Activated CD8-positive, alpha-beta memory T cell treated with anti-CD3 and anti-CD28 coated beads, Interleukin-2, amount 10 ng/mL, durations not matched to agents 7 days and 5 days (primary cell): Measurements from ENCODE around the gene CMTR1. TPM values are rescaled to one million over a fixed set of nuclear protein-coding genes. Genes with fewer than 3 reads are reported as not detected.

Source experiments
- ATAC-seq: fragments of 150-1000 bp; cut with Tn5 transposase; one replicate; pipeline ENCODE4 v1.10.0; 2021; ENCODE audit warnings: moderate library complexity
- CTCF ChIA-PET: fragments of 350-600 bp; sonication (Branson Sonifier 250); formaldehyde crosslinking; loops from one replicate; lab custom pipeline; 2021; ENCODE audit warnings: antibody characterized with exemption; lab: Charles Lee
- DNase-seq: peaks from one replicate; pipeline ENCODE4 v3.0.0-alpha.2; 2020
- H3K27ac Mint-ChIP-seq: one replicate; pipeline ENCODE4 v1.8.0; 2021; ENCODE audit warnings: mild to moderate bottlenecking, mixed read lengths
- H3K27me3 Mint-ChIP-seq: one replicate; pipeline ENCODE4 v1.8.0; 2021; ENCODE audit warnings: mixed read lengths
- H3K36me3 Mint-ChIP-seq: one replicate; pipeline ENCODE4 v1.8.0; 2021; ENCODE audit warnings: mild to moderate bottlenecking, mixed read lengths
- H3K4me1 Mint-ChIP-seq: one replicate; pipeline ENCODE4 v1.8.0; 2021; ENCODE audit warnings: mixed read lengths
- H3K4me3 Mint-ChIP-seq: one replicate; pipeline ENCODE4 v1.8.0; 2021; ENCODE audit warnings: mild to moderate bottlenecking, moderate library complexity, mixed read lengths
- H3K9me3 Mint-ChIP-seq: one replicate; pipeline ENCODE4 v1.8.0; 2022; ENCODE audit warnings: low read depth, mixed read lengths
- total RNA-seq, 2 experiments: library from RNA; stranded (reverse); gene quantifications; one replicate each; pipeline ENCODE4 v1.2.3, GENCODE V29; 2021

Gene CMTR1
- total RNA-seq, 2 experiments from 2014 or later = 83.9 to 120 TPM

- CTCF ChIA-PET = interaction anchor here (1.0 to 1.5 kb wide), 3 partner anchors 11 to 209 kb away, joined by 3 to 8 read pairs (median 5); no protein-coding TSS in a partner anchor
- Mint-ChIP-seq H3K27ac (no peak overlapping the region), H3K27me3 (no peaks in the 10 kb centered on the region), H3K4me3 (no peak overlapping the region), H3K36me3 (peaks cover 9% of the 10 kb centered on the region), H3K9me3 (no peaks in the 10 kb centered on the region), H3K4me1 (peaks cover 10% of the 10 kb centered on the region)
- no peak for ATAC-seq
- DNase-seq = no peak
These were observed 50.4 kb downstream of the CMTR1 start for GRCh38 chr6:37483252-37483901.

- CTCF ChIA-PET = interaction anchor here (0.7 to 2.2 kb wide), 10 partner anchors 11 to 208 kb away, joined by 3 to 20 read pairs (median 4); no protein-coding TSS in a partner anchor
- ATAC-seq (peak; percentile 88), DNase-seq (peak; percentile 76)
- H3K4me3 Mint-ChIP-seq = no peak overlapping the region
- H3K27ac Mint-ChIP-seq = no peak overlapping the region
- H3K27me3 Mint-ChIP-seq = no peaks in the 10 kb centered on the region
- H3K36me3 Mint-ChIP-seq = peaks cover 9% of the 10 kb centered on the region
- peaks cover 15% of the 10 kb centered on the region for H3K4me1 Mint-ChIP-seq
- no peaks in the 10 kb centered on the region for H3K9me3 Mint-ChIP-seq
These were observed 51.1 kb downstream of the CMTR1 start for GRCh38 chr6:37483917-37484785.

- CTCF ChIA-PET = interaction anchor here (0.7 to 2.2 kb wide), 8 partner anchors 10 to 207 kb away, joined by 3 to 20 read pairs (median 4); no protein-coding TSS in a partner anchor
- H3K27ac Mint-ChIP-seq = no peak overlapping the region
- peaks cover 9% of the 10 kb centered on the region for H3K36me3 Mint-ChIP-seq
- H3K4me3 Mint-ChIP-seq = no peak overlapping the region
- DNase-seq = no peak
- no peaks in the 10 kb centered on the region for H3K27me3 Mint-ChIP-seq
- ATAC-seq = no peak
- H3K4me1 Mint-ChIP-seq = peaks cover 17% of the 10 kb centered on the region
- no peaks in the 10 kb centered on the region for H3K9me3 Mint-ChIP-seq
These were observed 51.8 kb downstream of the CMTR1 start for GRCh38 chr6:37484786-37485170.

DNA sequence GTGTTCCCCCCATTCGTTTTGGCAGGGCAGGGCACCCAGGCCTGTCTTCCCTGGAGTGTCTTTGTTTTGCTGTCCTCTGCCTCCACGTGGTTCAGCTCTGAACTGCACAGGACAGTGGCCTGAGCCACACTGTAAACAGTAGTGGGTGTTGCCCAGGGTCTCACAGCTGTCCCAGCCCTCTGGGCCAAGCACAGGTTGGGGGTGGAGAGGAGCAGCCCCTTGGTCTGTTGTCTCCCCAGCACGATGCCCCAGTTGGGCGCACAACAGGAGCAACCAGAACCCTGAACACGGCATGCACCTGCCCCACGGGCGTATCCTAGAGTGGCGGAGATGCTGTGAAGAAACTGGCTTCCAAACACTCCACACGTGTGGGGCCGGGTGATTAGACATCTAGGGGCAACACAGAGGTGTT is 52.3 kb downstream of the CMTR1 start:
- Mint-ChIP-seq H3K4me3 (no peak overlapping the region), H3K9me3 (no peaks in the 10 kb centered on the region), H3K36me3 (peaks cover 9% of the 10 kb centered on the region), H3K27me3 (no peaks in the 10 kb centered on the region), H3K4me1 (peaks cover 22% of the 10 kb centered on the region), H3K27ac (no peak overlapping the region)
- ATAC-seq (no peak), DNase-seq (no peak)
- CTCF ChIA-PET = interaction anchor here (0.7 to 2.2 kb wide), 8 partner anchors 10 to 207 kb away, joined by 3 to 20 read pairs (median 4); no protein-coding TSS in a partner anchor

DNA sequence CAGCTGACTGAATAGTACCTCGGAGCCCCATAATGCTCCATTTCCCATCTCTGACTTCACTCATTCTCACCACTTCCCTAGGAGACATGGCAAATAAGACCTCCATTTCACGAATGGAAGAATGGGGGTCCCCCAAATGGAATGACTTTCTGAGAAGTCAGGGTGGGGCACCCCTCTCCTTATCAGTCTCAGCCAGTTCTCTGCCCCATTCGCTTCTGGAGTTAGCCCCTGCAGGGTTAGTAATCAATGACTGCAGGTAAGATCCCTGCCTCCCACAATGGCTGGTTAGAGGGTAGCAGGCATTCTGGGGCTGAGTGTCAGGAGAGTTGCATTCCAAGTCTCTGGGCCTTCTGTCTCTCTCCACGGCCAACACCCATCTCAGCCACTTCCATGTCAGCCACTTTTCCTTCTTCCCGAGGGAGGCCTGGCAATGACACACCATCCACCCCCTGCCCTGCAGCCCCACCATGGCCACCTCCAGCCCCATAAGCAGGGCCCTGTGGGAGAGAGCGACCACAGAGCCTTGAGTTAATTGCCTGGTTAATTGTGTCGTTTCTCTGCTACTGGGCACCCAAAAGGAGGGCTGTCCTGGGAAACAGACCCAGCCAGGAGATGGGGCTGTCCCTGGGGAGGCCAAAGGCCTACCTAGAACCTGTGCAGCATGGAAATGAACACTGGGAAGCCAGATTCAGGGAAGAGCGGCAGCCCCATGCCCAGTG is 53.3 kb downstream of the CMTR1 start:
- no peaks in the 10 kb centered on the region for H3K27me3 Mint-ChIP-seq
- CTCF ChIA-PET = interaction anchor here (1.5 to 2.2 kb wide), 2 partner anchors 65 to 79 kb away, joined by 3 to 20 read pairs; no protein-coding TSS in a partner anchor
- no peak for ATAC-seq
- peaks cover 31% of the 10 kb centered on the region for H3K4me1 Mint-ChIP-seq
- no peak overlapping the region for H3K4me3 Mint-ChIP-seq
- no peak for DNase-seq
- peaks cover 6% of the 10 kb centered on the region for H3K36me3 Mint-ChIP-seq
- H3K9me3 Mint-ChIP-seq = no peaks in the 10 kb centered on the region
- no peak overlapping the region for H3K27ac Mint-ChIP-seq

- no peak for DNase-seq
- no peak overlapping the region for H3K27ac Mint-ChIP-seq
- H3K9me3 Mint-ChIP-seq = no peaks in the 10 kb centered on the region
- no peaks in the 10 kb centered on the region for H3K27me3 Mint-ChIP-seq
- CTCF ChIA-PET = interaction anchor here (1.0 to 3.5 kb wide), 5 partner anchors 15 to 210 kb away, joined by 3 to 16 read pairs (median 3); no protein-coding TSS in a partner anchor
- peaks cover 2% of the 10 kb centered on the region for H3K36me3 Mint-ChIP-seq
- peaks cover 45% of the 10 kb centered on the region for H3K4me1 Mint-ChIP-seq
- H3K4me3 Mint-ChIP-seq = no peak overlapping the region
- ATAC-seq = no peak
These were observed 54.8 kb downstream of the CMTR1 start for GRCh38 chr6:37487591-37488380.

DNA sequence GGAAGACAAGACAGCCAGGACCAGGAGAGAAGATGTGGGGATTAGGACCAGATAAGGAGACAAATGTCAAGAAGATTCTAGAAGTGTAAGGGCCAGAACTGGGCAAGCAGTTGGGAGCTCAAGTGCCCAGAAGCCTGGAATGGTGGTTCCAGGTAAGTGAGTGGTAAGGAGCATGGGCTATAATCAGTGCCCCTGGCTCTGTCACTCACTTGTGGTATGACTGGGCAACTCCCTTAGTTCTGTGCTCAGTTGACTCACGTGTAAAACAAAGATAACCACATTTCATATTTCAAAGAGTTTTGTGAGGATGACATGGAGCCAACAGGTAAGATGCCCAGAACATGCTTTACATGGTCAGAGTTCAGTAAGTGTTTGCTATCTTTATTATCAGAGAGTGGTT is 55.5 kb downstream of the CMTR1 start:
- no peak overlapping the region for H3K4me3 Mint-ChIP-seq
- CTCF ChIA-PET = interaction anchor here (1.0 to 3.5 kb wide), 4 partner anchors 14 to 211 kb away, joined by 3 to 16 read pairs (median 4); no protein-coding TSS in a partner anchor
- DNase-seq = no peak
- H3K4me1 Mint-ChIP-seq = peaks cover 48% of the 10 kb centered on the region
- H3K36me3 Mint-ChIP-seq = peaks cover 1% of the 10 kb centered on the region
- ATAC-seq = no peak
- H3K27ac Mint-ChIP-seq = no peak overlapping the region
- no peaks in the 10 kb centered on the region for H3K27me3 Mint-ChIP-seq
- no peaks in the 10 kb centered on the region for H3K9me3 Mint-ChIP-seq

DNA sequence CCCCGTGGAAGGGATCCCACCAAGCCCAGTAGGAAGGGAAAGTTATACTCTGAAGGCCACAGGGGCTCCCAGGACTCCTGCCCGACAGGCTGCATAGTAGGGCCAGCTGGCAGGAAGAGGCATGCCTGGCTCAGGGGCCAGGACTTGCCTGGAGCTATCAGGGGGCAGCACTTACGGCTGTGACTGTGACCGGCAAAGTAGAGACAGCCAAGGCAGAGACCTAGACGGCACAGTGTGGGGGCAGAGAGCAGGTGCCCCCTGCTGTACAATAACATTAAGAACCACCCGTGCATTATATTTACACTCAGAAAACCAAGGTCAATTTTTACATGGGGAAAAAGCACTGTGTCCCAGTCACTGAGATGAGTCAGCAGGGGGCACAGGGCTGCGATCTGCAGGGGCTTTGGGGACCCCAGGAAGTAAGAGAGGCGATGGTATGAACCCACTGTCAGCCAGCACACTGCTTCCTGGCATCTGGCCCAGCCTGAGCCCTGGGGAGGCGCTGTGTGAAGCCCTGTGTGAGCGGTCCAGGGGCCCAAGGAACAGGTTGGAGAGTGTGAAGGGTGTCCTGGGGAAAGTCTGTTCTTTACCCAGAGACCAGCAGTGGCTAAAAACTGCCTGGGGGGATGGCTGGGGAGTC is 56.8 kb downstream of the CMTR1 start:
- Mint-ChIP-seq H3K27ac (peak overlapping the region; percentile 77), H3K9me3 (no peaks in the 10 kb centered on the region), H3K27me3 (no peaks in the 10 kb centered on the region), H3K36me3 (peaks cover 6% of the 10 kb centered on the region), H3K4me3 (no peak overlapping the region), H3K4me1 (peaks cover 52% of the 10 kb centered on the region)
- DNase-seq (no peak), ATAC-seq (peak; percentile 52)
- CTCF ChIA-PET = interaction anchor here (0.7 to 3.5 kb wide), 3 partner anchors 12 to 77 kb away, joined by 3 to 16 read pairs (median 3); no protein-coding TSS in a partner anchor

DNA sequence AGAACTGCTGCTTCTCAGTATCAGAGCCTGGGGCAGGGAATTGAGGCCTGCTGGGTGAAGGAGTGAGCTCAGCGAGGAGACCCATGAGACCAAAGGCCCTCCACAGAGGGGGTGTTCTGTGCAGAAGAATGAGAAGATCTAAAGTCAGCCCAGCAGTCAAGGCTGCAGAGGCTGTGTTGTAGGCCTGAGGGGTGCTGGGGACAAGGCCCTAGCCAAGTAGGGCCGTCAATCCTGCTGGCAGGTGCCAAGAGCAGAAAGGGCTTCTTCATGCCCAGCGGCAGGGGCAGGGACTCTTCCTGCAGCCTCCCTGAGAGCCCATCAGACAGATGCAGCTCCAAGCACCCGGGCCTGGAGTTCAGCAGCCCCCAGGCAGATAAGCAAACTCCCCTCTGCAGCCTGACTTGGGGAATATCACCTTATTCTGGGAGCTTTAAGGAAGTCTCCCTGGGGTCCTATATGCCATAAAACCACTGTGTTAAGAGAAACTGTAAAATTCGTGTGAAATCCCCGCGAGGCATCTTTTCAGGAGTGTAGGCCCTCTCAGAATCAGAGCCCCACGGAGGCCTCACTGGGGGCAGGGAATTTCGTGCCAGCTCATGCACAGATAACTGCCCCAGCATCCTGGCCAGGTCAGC is 57.6 kb downstream of the CMTR1 start:
- peak overlapping the region; percentile 77 for H3K27ac Mint-ChIP-seq
- peaks cover 7% of the 10 kb centered on the region for H3K36me3 Mint-ChIP-seq
- DNase-seq (no peak), ATAC-seq (no peak)
- no peaks in the 10 kb centered on the region for H3K9me3 Mint-ChIP-seq
- no peak overlapping the region for H3K4me3 Mint-ChIP-seq
- H3K4me1 Mint-ChIP-seq = peaks cover 60% of the 10 kb centered on the region
- CTCF ChIA-PET = interaction anchor here (1.1 to 3.5 kb wide), 4 partner anchors 26 to 76 kb away, joined by 3 to 16 read pairs (median 5); no protein-coding TSS in a partner anchor
- H3K27me3 Mint-ChIP-seq = no peaks in the 10 kb centered on the region

DNA sequence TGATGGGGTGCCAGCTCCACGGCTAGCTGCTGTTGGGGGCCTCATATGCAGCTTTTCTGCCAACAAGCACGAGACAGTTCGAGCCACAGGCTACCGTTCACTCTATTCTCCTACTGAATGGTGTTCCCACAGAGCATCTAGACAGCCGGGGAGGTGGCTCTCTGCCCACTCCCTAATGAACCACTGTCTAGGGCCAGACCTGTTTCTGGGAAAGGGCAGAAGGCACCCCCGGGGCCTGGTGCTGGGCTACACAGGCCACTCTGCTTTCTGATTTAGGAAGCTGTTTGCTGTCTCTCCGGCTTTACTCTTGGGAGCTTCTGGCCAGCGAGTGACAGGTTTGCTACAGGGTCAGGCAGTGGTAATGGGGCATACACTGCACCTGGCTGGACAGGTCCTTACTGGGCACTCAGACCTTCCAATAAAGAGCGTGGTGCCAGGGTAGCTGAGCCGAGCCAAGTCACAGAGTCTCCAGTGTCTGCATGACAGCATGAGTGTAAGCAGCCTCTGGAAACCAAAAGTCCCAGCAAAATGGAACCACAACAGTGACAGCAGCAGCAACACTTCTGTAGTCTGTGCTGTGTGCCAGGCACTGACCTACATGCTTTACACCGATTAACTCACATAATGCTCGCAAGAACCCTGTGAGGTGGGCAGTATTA is 58.3 kb downstream of the CMTR1 start:
- CTCF ChIA-PET = interaction anchor here (0.9 to 3.5 kb wide), 7 partner anchors 11 to 76 kb away, joined by 3 to 16 read pairs (median 4); no protein-coding TSS in a partner anchor
- H3K4me3 Mint-ChIP-seq = no peak overlapping the region
- DNase-seq = no peak
- peak; percentile 18 for ATAC-seq
- H3K27me3 Mint-ChIP-seq = no peaks in the 10 kb centered on the region
- peaks cover 6% of the 10 kb centered on the region for H3K36me3 Mint-ChIP-seq
- H3K9me3 Mint-ChIP-seq = no peaks in the 10 kb centered on the region
- H3K27ac Mint-ChIP-seq = peak overlapping the region; percentile 52
- H3K4me1 Mint-ChIP-seq = peaks cover 64% of the 10 kb centered on the region

GRCh38 chr6:37491830-37492208 is 58.8 kb downstream of the CMTR1 start:
- Mint-ChIP-seq H3K4me1 (peaks cover 70% of the 10 kb centered on the region), H3K4me3 (no peak overlapping the region), H3K9me3 (no peaks in the 10 kb centered on the region), H3K27me3 (no peaks in the 10 kb centered on the region), H3K27ac (peak overlapping the region; percentile 52), H3K36me3 (peaks cover 8% of the 10 kb centered on the region)
- CTCF ChIA-PET = interaction anchor here (0.9 to 2.4 kb wide), 5 partner anchors 10 to 157 kb away, joined by 3 to 7 read pairs (median 4); no protein-coding TSS in a partner anchor
- DNase-seq (no peak), ATAC-seq (peak; percentile 10)
